SK-N-DZ (cell line): ENCODE data around the gene PSG5.
"Not testable (repeated sequence)": the region's sequence is repeated elsewhere in the genome, so short reads cannot be mapped to it uniquely, and the experiment has no call there.

Source experiments
- DNase-seq: peaks from one replicate; pipeline ENCODE4 v3.0.0-alpha.2; 2015; ENCODE audit warnings: low spot score

The PSG5 gene

DNA sequence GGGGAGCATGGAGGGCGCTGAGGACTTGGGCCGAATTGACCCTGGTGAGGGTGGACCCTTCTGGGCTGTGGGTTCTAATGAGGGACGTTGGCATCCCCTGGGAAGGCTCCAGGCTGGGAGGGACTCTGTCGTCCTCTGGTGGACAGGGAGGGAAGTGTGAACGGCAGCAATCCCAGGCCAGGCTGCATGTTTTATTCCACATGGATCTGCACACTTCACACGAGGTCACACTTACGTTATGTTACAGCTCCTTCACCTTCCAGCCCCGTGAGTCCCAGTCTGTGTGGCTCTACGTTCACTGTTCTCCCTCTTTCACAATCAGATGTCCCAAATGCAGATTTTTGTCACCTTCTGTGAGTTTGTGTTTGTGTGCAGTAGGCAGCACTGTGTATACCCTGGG is 1.8 kb upstream of the PSG5 start:
- not testable (repeated sequence) for DNase-seq

DNA sequence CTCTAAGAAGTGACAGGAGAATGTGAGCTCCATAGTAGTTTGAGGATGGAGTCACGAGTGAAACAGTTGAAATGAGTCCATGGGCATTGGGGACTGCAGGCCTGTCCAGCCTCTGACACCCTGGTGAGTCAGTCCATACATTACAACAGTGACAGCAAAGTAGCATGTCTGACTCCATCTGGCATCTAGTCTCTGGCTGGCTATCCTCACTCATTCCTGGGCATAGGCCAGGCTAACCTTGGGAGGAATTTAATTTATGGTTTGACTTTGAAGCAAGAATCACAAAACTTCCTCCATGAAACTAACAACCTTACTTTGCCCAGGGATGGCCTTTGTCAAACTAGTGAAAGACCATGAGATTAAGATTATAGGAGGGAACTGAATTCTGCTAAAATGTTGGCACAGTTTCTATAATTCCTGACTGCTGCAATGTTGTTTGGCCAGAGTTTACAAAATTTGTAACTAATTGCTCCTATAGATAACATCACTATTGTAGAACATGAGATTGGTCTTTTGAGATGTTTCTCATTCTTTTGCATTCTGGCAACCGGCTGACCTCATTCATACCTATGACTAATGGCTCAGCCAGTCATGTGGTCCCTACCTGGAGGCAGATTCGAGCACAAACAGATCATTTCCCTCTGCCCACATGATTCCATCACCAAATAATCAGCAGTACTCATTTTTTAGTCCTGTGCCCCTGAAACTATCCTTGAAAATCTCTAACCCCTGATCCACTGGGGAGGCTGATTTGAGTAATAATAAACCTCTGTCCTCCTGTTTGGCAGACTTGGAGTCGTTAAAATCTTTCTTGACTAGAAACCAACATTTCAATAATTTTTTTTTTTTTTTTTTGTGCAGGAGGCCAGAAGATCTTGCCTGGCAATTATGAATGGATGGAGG is 4.2 kb downstream of the PSG5 start:
- not testable (repeated sequence) for DNase-seq

DNA sequence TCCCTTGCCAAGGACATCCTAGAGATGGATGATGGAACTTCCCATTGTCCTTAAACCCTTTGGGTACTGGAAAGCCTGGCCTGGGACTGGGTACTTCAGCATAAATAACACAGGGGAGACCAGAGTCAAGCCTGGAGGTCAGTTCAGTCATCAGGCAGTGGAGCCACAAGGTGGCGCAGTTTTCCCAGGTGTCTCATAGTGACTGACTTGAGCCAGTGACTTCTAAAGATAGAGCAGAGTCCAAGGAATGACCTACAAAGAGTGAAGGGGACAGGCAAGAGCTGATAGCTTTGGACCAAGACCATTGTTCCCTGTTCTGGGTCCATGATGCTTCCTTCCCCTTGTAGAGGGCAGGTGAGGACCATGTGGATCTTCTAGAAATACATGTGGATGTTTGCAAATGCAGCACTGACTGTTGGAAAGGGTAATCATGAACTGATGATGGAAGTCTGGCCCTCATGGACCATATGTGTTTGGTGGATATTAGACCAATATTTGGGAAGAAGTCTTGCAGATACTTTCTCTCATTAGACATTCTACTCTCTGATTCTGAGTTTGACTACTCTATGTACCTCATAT is 6.7 kb downstream of the PSG5 start:
- DNase-seq, result not testable (repeated sequence)

GRCh38 chr19:43178577-43178976 is 7.8 kb downstream of the PSG5 start:
- DNase-seq, result not testable (repeated sequence)

DNA sequence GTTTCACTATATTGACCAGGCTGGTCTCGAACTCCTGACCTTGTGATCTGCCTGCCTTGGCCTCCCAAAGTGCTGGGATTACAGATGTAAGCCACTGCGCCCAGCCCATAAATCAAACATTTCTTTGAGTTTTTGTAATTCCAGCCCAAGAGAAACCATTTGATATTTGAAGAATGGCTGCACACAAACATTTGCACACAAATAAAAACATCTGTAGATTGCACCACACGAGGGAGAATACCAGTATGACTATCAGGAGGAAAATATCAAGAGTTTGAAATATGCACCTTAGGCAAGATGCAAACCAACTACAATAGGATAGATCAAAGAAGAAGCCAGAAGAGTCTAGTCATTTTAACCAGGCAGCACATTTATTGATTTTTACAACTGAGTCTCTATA is 20.4 kb downstream of the PSG5 start:
- not testable (repeated sequence) for DNase-seq

DNA sequence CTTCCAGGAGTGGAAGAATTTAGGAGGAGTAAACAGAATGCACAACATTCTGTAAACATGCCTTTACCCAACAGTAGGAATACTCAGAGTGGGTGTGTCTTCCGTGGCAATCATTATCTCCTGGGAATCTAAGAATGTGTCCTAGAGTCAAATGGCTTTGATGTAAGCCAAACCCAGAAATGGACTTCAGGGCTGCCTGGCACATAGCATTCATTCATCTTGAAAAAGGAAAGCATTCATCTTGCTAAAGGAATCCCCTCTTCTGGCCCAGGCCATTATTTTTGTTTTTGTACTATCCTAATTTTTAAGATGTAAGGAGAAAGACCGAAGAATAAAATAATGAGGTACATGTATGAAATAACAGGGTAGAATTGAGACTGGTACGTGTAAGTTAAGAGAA is 23.2 kb downstream of the PSG5 start:
- not testable (repeated sequence) for DNase-seq

DNA sequence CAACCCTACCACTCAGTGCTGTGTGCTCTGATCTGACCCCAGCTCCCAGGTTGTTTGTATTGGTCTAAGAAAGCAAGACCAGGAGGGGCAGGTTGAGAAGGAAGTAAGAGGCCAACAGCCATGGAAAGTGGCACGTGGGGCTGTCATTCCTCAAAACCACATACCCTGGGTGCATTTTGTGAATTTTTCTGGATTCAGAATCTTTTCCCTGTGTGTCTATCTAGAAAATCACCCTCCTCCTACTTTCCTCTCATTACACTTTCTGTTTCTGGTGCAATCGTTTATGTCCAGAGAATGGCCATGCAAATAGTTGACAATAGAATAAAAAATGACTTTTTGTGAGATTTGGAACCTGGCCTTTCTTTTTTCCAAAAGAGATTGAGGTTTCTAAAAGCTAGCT is 24.1 kb downstream of the PSG5 start:
- not testable (repeated sequence) for DNase-seq

DNA sequence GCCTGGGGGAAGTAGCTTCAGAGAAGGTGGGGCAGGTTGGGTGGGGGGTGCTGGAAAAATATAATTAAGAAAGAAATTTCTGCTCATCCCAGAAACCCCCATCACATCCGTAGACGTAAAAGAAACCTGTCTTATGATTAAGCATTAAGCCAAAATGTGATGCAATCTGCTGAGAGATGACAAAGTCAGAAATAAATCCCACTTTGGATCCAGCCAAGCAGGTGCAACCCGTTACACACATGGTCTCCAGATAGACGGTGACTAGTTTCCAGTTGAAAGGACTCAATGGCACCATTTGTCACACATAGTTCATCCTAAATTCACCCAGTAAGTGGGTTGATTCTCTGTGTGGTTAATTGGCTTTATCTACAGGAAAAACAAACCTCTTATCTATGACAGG is 34.1 kb downstream of the PSG5 start:
- no peak for DNase-seq

- DNase-seq, result not testable (repeated sequence)
Observed at GRCh38 chr19:43149788-43150187, 36.5 kb downstream of the PSG5 start.

GRCh38 chr19:43148233-43148632 is 38.1 kb downstream of the PSG5 start:
- no peak for DNase-seq

DNA sequence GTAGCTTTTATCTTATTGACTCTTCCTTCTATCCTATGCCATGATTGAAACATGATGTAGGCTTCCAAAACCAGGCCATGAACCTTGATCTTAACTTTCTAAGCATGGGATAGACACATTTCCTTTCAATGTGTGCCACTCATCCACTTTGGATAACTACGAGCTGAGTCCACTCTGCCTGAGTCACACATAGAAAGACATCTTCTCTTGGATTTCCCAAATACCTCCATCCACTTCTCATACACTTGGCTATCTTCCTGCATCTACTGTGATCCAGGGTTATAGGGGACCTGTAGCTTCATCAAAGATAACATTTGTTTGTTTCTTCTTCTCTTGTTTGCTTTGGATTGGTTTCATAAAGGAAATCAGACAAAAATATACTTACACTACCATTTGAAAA is 44.6 kb downstream of the PSG5 start:
- DNase-seq, result not testable (repeated sequence)

- DNase-seq, result no peak
Observed at GRCh38 chr19:43132696-43133095, 53.6 kb downstream of the PSG5 start.

DNA sequence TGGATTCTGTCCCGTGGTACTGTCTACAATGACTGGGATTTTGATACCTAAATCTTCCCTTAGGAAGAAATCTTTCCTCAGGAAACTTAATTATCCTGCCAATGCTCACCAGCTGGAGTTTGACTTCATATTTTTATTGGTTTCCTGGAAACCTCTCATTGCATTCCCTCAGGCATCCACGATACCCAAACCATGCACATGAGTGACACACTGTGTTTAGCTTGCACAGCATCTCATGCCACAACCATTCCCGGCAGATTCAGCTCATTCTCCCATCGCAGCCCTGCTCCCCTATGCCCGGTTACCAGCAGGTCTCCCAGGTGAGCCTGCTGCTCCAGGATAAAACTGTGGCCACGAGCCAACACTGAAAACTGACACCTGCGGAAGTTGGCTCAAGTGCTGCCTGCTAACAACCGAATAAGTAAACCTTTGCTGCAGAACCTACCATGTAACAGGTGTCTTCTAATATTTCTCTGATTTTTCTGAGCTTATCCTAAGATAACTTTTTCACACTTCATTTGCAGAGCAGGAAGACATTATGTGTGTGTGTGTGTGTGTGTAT is 55.0 kb downstream of the PSG5 start:
- DNase-seq, result not testable (repeated sequence)

- not testable (repeated sequence) for DNase-seq
Observed at GRCh38 chr19:43129197-43129596, 57.1 kb downstream of the PSG5 start.

DNA sequence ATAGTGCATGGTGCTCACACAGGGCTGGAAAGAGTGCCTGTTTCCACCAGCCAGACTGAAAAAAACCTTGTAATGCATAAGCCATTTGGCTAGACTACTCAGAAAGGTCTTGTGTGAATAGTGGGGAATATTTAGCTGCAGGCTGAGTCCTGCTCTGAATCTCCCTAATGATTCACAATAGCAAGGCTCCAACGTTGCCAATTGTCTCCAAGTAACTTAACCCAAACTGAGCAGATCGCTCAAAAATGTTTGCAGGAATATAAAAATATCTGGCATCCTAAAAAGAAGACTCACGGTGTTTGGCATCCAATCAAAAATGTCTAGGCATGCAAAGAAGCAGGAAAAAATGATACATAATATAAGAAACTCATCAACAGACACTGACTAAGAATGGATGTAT is 59.0 kb downstream of the PSG5 start:
- DNase-seq, result not testable (repeated sequence)

DNA sequence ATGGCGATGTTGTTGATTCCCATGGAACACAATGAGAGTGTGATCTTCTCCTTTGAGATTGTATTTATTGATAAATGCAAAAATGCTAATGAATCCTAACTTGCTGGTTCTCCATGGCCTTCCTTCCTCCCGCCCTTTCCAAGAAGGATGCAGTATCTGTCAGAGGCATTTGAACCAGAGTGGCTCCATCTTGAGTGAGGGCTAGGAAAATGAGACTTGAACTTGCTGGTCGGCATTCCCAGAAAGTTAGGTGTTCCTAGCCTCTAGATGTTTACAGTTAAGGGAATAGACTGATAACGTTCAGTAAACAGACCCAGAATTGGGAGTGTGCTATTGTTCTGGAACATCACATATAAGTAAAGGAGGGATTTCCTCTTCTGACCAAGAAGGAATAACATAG is 59.6 kb downstream of the PSG5 start:
- DNase-seq, result no peak

GRCh38 chr19:43124360-43124759 is 62.0 kb downstream of the PSG5 start:
- no peak for DNase-seq

DNA sequence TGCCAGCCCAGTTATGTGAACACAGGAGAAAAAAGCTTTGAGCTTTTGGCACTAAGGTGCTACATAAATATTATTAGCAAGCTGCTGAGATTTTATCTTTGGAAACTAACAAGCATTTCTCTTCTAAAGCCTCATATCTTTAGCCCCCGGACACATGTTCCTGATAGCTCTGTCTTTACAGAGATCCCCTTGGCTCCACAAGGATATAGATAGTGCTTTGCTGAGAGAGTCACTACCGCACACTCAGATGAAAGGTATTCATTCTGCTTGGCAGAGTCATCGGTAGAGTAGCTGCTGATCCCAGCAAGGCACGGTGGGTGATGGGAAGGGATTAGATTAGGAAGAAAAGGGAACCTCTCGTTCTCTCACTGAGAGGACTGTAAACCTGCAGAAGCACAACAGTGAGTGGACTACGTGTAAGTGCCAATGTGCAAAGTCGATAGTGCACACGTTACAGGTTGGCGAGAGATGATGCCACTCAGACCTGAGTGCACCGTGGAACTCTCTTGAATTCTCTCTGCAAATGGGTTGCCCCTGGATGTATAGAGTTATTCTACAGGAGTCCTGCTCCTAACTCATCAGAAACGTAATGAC is 65.8 kb downstream of the PSG5 start:
- not testable (repeated sequence) for DNase-seq

DNA sequence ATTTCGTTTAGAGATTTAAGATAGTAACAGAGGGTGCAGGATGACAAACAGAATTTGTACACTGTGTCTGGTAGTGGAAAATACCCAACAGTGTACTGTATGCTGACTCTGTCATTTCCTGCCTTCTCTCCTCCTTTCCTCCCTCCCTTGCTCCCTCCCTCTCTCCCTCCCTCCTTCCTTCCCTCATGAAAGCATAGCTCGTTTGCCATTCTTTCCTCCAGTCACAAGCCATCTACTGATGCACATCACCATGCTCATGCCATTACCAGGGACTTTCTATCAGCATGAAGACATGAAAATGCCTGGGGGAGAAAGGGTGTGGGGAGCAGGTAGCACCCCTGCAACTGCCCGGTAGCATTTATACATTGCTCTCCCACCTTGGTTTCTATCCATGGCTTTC is 66.8 kb downstream of the PSG5 start:
- DNase-seq, result not testable (repeated sequence)
